Liver (tissue), 3 donors: ENCODE measurements around the gene TFCP2.

Experiments used
- RAD21 ChIP-seq, 2 donors: IDR thresholded peaks; 2 replicates each; pipeline ENCODE4 v1.6.1; 2016; ENCODE audit warnings: antibody characterized with exemption in 2 of 2, mild to moderate bottlenecking in 2 of 2
- YY1 ChIP-seq: IDR thresholded peaks from 2 replicates; pipeline ENCODE4 v1.6.1; 2016; ENCODE audit warnings: antibody characterized with exemption, mild to moderate bottlenecking
- TF ChIP-seq, protein P1 (sequence below): fragments of 150-350 bp; IDR thresholded peaks from 2 replicates; pipeline ENCODE4 v1.5.1; 2017; ENCODE audit warnings: improper control_type of control experiment, low read depth, low read length; ENCODE audit not compliant: missing input control
- TF ChIP-seq, protein P2 (sequence below): IDR thresholded peaks from 2 replicates; pipeline ENCODE4 v1.6.1; 2016; ENCODE audit warnings: antibody characterized with exemption, mild to moderate bottlenecking
- donor health status: healthy.
- donor health status: healthy.

DNA sequence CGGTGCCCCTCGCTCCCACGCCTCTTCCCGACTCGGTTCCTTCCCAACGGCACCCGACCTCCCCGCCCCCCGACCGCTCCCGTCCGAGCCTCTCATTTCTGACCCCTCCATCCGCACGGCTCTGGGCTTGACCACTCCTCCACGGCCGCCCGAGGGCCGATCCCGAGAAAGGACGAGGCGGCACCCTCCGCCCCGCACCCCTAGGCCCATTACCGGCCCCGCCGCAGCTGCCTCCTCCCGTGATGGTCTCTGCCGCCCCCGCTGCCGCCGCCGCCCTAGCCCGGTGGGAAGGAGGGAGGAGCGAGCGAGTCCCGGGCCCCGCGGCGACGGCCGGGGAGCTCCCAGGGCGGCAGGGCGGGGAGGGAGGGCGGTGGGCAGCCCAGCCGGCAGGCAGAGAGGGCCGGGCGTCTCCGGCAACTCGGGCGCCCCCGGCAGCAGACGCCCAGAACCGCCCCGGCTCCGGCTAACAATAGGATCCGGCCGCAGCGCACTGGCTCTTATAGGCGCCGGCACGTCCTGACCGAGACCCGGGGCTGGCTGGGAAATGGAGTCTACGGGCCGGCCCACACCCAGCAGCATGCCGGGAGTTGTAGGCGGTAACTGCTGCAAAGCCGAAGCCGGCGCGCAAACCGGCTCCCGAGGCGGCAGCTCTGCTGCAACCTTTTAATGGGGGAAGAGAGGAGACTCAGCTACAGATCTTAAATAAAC is 89.7 kb downstream of the TFCP2 start, which contains the start of gene CSRNP2:
- TF ChIP-seq RAD21 (IDR thresholded peaks at IDR 0.05) (peak; percentile 45 to 47), YY1 (peak; percentile 94)
- TF ChIP-seq, protein P1, sequence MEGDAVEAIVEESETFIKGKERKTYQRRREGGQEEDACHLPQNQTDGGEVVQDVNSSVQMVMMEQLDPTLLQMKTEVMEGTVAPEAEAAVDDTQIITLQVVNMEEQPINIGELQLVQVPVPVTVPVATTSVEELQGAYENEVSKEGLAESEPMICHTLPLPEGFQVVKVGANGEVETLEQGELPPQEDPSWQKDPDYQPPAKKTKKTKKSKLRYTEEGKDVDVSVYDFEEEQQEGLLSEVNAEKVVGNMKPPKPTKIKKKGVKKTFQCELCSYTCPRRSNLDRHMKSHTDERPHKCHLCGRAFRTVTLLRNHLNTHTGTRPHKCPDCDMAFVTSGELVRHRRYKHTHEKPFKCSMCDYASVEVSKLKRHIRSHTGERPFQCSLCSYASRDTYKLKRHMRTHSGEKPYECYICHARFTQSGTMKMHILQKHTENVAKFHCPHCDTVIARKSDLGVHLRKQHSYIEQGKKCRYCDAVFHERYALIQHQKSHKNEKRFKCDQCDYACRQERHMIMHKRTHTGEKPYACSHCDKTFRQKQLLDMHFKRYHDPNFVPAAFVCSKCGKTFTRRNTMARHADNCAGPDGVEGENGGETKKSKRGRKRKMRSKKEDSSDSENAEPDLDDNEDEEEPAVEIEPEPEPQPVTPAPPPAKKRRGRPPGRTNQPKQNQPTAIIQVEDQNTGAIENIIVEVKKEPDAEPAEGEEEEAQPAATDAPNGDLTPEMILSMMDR: no peak
- TF ChIP-seq, protein P2, sequence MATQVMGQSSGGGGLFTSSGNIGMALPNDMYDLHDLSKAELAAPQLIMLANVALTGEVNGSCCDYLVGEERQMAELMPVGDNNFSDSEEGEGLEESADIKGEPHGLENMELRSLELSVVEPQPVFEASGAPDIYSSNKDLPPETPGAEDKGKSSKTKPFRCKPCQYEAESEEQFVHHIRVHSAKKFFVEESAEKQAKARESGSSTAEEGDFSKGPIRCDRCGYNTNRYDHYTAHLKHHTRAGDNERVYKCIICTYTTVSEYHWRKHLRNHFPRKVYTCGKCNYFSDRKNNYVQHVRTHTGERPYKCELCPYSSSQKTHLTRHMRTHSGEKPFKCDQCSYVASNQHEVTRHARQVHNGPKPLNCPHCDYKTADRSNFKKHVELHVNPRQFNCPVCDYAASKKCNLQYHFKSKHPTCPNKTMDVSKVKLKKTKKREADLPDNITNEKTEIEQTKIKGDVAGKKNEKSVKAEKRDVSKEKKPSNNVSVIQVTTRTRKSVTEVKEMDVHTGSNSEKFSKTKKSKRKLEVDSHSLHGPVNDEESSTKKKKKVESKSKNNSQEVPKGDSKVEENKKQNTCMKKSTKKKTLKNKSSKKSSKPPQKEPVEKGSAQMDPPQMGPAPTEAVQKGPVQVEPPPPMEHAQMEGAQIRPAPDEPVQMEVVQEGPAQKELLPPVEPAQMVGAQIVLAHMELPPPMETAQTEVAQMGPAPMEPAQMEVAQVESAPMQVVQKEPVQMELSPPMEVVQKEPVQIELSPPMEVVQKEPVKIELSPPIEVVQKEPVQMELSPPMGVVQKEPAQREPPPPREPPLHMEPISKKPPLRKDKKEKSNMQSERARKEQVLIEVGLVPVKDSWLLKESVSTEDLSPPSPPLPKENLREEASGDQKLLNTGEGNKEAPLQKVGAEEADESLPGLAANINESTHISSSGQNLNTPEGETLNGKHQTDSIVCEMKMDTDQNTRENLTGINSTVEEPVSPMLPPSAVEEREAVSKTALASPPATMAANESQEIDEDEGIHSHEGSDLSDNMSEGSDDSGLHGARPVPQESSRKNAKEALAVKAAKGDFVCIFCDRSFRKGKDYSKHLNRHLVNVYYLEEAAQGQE: peak; percentile 93
